CD4-positive, alpha-beta memory T cell (primary cell): ENCODE measurements around the gene CACNA2D4. TPM values are rescaled to one million over a fixed set of nuclear protein-coding genes. Genes with fewer than 3 reads are reported as not detected.
A peak's percentile ranks its signal among the peaks of the same experiment; 100 is the strongest.

ENCODE experiments used
- CTCF ChIA-PET: fragments of 350-600 bp; sonication (Branson Sonifier 250); formaldehyde crosslinking; loops from one replicate; lab custom pipeline; 2021; ENCODE audit warnings: inconsistent platforms; ENCODE audit not compliant: partially characterized antibody; lab: Charles Lee
- POLR2A ChIA-PET: fragments of 350-600 bp; sonication (Branson Sonifier 250); formaldehyde crosslinking; loops from one replicate; lab custom pipeline; 2021; ENCODE audit not compliant: partially characterized antibody; lab: Charles Lee
- DNase-seq, 5 donors: peaks; one replicate each; pipeline versions ENCODE4 v3.0.0 to v3.0.0-alpha.2; 2020 to 2022; ENCODE audit warnings: mixed read lengths in 1 of 5
- H3K27ac ChIP-seq: one replicate; pipeline ENCODE4 v1.7.0; 2013; ENCODE audit warnings: low read depth, low read length
- H3K27me3 ChIP-seq: 2 replicates; pipeline ENCODE4 v1.7.0; 2013; ENCODE audit warnings: mild to moderate bottlenecking, low read length, moderate library complexity; ENCODE audit not compliant: insufficient read depth
- H3K36me3 ChIP-seq: 2 replicates; pipeline ENCODE4 v1.7.0; 2013; ENCODE audit warnings: mild to moderate bottlenecking, low read length, moderate library complexity; ENCODE audit not compliant: insufficient read depth
- H3K4me1 ChIP-seq: 2 replicates; pipeline ENCODE4 v1.7.0; 2013; ENCODE audit warnings: mild to moderate bottlenecking, low read length, moderate library complexity; ENCODE audit not compliant: insufficient read depth
- H3K4me3 ChIP-seq, 2 donors: one replicate each; pipeline ENCODE4 v1.7.0; 2013; ENCODE audit warnings: low read length in 2 of 2, mild to moderate bottlenecking in 1 of 2
- H3K9me3 ChIP-seq, 2 donors: one replicate each; pipeline ENCODE4 v1.7.0; 2013; ENCODE audit warnings: low read length in 2 of 2, control low read depth in 1 of 2; ENCODE audit not compliant: control insufficient read depth in 1 of 2
- H3K27ac Mint-ChIP-seq, 7 donors: one replicate each; pipeline ENCODE4 v1.8.0; 2020 to 2021; ENCODE audit warnings: mixed read lengths in 7 of 7, mild to moderate bottlenecking in 6 of 7, inconsistent platforms in 3 of 7, moderate library complexity in 3 of 7
- H3K27me3 Mint-ChIP-seq, 2 donors: one replicate each; pipeline ENCODE4 v1.8.0; 2020 to 2021; ENCODE audit warnings: mixed read lengths in 2 of 2
- H3K36me3 Mint-ChIP-seq, 2 donors: one replicate each; pipeline ENCODE4 v1.8.0; 2020 to 2021; ENCODE audit warnings: mixed read lengths in 2 of 2, inconsistent platforms in 1 of 2, mild to moderate bottlenecking in 1 of 2
- H3K4me1 Mint-ChIP-seq, 4 donors: one replicate each; pipeline ENCODE4 v1.8.0; 2020 to 2021; ENCODE audit warnings: mixed read lengths in 4 of 4, mild to moderate bottlenecking in 1 of 4
- H3K4me3 Mint-ChIP-seq, 8 donors: one replicate each; pipeline ENCODE4 v1.8.0; 2020 to 2021; ENCODE audit warnings: mixed read lengths in 8 of 8, mild to moderate bottlenecking in 7 of 8, moderate library complexity in 6 of 8, inconsistent platforms in 3 of 8
- H3K9me3 Mint-ChIP-seq, 8 donors: one replicate each; pipeline ENCODE4 v1.8.0; 2020 to 2021; ENCODE audit warnings: mixed read lengths in 8 of 8, mild to moderate bottlenecking in 5 of 8, inconsistent platforms in 3 of 8, moderate library complexity in 1 of 8
- intact Hi-C: fragments of 100-400 bp; cut with micrococcal nuclease; formaldehyde crosslinking; loops from one replicate; pipeline ENCODE4 v1.15.1; 2023
- polyA plus RNA-seq, 2 donors: library from polyadenylated mRNA; unstranded; fragments of 300-500 nt; fragmentation: Illumina TruSeq; gene quantifications; one replicate each; pipeline ENCODE4 v1.2.3, GENCODE V29; 2021
- total RNA-seq, 2 experiments: library from RNA; stranded (reverse); gene quantifications; one replicate each; pipeline ENCODE4 v1.2.3, GENCODE V29; 2021

The CACNA2D4 gene
- total and polyA plus RNA-seq, 4 experiments from 2014 or later: 12.4 to 19.2 (median 14.6) TPM

DNA sequence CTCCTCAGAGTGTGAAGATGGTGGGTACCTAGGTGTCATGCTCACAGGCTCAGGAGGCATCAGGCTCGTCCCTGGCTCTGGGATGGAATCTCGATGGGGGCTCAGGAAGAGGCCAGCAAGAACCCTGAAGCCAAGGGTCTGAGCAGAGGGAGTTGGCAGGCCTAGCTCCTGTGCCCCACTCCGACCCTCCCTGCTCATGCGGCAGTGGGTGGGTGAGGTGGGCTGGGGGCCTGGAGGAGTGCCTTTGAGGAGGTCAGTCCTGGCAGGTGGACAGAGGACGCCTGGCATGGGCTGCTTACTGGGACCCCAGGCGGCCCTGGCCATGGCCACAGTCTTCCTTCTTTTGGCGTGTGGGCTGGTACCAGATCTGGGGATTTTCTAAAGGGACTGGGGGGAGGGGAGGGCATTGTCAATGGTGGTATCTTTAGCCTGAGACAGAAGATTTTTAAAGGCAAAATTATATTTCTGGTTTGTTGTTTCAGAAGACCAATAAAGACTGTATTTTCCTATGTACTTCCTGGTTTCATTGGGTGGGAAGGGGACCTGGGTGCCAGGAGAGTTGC lies 82.1 kb downstream of the CACNA2D4 start:
- Histone ChIP-seq H3K4me3 (no peak overlapping the region), H3K36me3 (no peaks in the 10 kb centered on the region), H3K9me3 (no peaks in the 10 kb centered on the region), H3K27me3 (no peaks in the 10 kb centered on the region), H3K27ac (no peak overlapping the region), H3K4me1 (no peaks in the 10 kb centered on the region)
- Mint-ChIP-seq H3K9me3 (peaks cover 0 to 3% (median 0%) of the 10 kb centered on the region in 8 donors), H3K4me3 (no peak overlapping the region), H3K27ac (no peak overlapping the region), H3K36me3 (no peaks in the 10 kb centered on the region), H3K4me1 (no peaks in the 10 kb centered on the region), H3K27me3 (peaks cover 12 to 23% of the 10 kb centered on the region in 2 donors)
- POLR2A ChIA-PET: no interaction called here
- CTCF ChIA-PET: no interaction called here
- intact Hi-C loops: no loop called here
- DNase-seq: no peak

DNA sequence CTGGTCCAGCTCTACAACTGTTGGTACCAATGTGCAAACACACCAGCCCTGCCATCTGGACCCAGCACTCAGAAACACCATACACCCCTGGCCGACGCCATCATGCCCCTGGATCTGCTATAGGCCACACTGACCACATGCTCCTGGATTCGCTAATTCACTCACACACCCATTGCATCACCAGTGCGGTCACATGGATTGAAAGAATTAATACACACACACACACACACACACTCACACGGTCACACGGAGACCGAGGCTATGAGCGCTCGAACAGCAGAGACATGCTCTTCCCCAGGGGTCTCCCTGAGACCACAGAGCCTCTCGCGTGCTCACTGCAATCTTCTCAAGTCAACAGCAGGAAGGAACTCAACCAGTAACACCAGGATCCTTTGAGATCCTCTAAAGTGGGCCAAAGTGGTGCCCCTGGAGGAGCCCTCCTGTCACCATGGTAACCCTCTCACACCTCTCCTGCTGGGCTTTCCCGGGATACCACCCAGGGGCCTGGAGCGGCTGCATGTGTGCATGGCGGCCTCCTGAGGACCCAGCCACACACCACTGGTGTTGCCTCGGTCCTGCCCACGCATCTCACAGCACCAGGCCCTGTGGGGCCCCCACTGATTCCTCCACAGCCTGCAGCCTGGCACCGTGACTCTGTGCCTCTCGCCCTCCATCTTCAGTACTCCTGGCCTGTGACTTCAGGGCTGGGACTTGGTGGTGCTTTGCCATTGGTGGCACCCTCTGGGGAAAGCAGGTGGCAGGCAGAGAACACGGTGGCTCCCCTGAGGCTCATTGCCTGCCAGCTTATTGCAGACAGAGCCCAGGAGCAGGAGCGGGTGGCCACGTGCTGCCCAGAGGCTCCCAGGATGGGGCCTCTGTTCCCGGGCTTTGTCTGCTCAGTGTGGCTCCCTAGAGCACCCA lies 83.0 kb downstream of the CACNA2D4 start:
- Histone ChIP-seq H3K4me1 (no peaks in the 10 kb centered on the region), H3K27me3 (no peaks in the 10 kb centered on the region), H3K9me3 (no peaks in the 10 kb centered on the region), H3K36me3 (no peaks in the 10 kb centered on the region), H3K4me3 (no peak overlapping the region), H3K27ac (no peak overlapping the region)
- ChIA-PET CTCF (no interaction called here), POLR2A (no interaction called here)
- Mint-ChIP-seq H3K27ac (no peak overlapping the region), H3K4me1 (peaks cover 0 to 5% (median 0%) of the 10 kb centered on the region in 4 donors), H3K27me3 (peaks cover 20 to 25% of the 10 kb centered on the region in 2 donors), H3K4me3 (no peak overlapping the region), H3K36me3 (no peaks in the 10 kb centered on the region), H3K9me3 (peaks cover 0 to 3% (median 0%) of the 10 kb centered on the region in 8 donors)
- intact Hi-C loops: no loop called here
- DNase-seq: no peak

DNA sequence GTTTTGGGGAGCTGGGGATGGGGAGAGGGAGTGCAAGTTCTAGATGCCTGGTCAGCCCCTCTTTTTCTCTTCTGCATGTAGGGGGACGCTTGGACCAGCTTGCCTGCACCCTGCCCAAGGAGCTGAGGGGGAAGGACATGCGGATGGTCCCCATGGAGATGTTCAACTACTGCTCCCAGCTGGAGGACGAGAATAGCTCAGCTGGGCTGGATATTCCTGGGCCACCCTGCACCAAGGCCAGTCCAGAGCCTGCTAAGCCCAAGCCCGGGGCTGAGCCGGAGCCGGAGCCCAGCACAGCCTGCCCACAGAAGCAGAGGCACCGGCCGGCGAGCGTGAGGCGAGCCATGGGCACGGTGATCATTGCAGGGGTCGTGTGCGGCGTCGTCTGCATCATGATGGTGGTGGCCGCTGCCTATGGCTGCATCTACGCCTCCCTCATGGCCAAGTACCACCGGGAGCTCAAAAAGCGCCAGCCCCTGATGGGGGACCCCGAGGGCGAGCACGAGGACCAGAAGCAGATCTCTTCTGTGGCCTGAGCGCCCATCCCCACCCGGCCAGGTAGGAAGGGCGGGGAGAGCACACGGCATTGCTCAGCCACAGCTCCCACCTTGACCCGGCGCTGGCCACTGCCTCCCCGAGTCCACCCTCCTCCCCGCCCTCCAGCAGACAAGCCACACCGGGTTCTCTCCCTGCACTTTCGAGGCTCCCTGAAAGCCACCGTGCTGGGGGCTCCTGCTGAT lies 84.1 kb downstream of the CACNA2D4 start:
- Mint-ChIP-seq H3K4me3 (no peak overlapping the region), H3K36me3 (no peaks in the 10 kb centered on the region), H3K9me3 (peaks cover 0 to 3% (median 0%) of the 10 kb centered on the region in 8 donors), H3K27ac (no peak overlapping the region), H3K4me1 (peaks cover 0 to 5% (median 0%) of the 10 kb centered on the region in 4 donors), H3K27me3 (peaks cover 24 to 26% of the 10 kb centered on the region in 2 donors)
- intact Hi-C loops: no loop called here
- no peaks in the 10 kb centered on the region for H3K36me3 ChIP-seq
- no peaks in the 10 kb centered on the region for H3K4me1 ChIP-seq
- H3K27me3 ChIP-seq: no peaks in the 10 kb centered on the region
- H3K4me3 ChIP-seq: no peak overlapping the region
- no peak for DNase-seq
- no peak overlapping the region for H3K27ac ChIP-seq
- ChIA-PET CTCF (interaction anchor here (0.9 kb wide), 1 partner anchor 43 kb away, joined by 3 read pairs; no protein-coding TSS in a partner anchor), POLR2A (no interaction called here)
- no peaks in the 10 kb centered on the region for H3K9me3 ChIP-seq

DNA sequence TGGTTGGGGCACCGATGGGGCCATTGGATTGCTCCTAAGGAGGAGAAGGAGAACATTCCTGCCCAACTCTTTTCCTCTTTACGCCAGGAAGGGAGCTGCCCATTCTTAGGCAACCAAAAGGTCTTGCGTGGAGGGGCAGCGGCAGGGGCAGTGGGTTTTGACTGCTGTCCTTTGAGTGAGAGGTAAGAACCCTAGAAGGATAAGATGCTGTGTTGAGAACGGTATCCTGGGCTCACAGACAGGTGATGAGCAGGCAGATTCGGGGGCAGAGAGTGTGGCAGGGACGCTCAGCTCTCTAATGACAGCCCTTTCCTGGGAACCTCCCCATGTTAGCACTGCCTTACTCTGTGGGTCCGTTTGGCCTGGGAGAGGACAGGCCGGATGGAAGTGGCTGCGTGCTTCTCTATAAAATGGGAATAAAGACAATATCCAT lies 84.8 kb downstream of the CACNA2D4 start:
- Histone ChIP-seq H3K36me3 (no peaks in the 10 kb centered on the region), H3K27me3 (no peaks in the 10 kb centered on the region), H3K27ac (no peak overlapping the region), H3K9me3 (no peaks in the 10 kb centered on the region), H3K4me1 (no peaks in the 10 kb centered on the region), H3K4me3 (no peak overlapping the region)
- H3K4me1 Mint-ChIP-seq: peaks cover 0 to 5% (median 0%) of the 10 kb centered on the region in 4 donors
- H3K36me3 Mint-ChIP-seq: no peaks in the 10 kb centered on the region
- ChIA-PET CTCF (interaction anchor here (0.9 kb wide), 1 partner anchor 42 kb away, joined by 3 read pairs; no protein-coding TSS in a partner anchor), POLR2A (no interaction called here)
- H3K9me3 Mint-ChIP-seq: peaks cover 0 to 3% (median 0%) of the 10 kb centered on the region in 8 donors
- peaks cover 24 to 33% of the 10 kb centered on the region in 2 donors for H3K27me3 Mint-ChIP-seq
- H3K27ac Mint-ChIP-seq: peak overlapping the region in 2 of 7 donors; percentile 13 to 54
- DNase-seq: no peak
- no peak overlapping the region for H3K4me3 Mint-ChIP-seq
- intact Hi-C loops: no loop called here

DNA sequence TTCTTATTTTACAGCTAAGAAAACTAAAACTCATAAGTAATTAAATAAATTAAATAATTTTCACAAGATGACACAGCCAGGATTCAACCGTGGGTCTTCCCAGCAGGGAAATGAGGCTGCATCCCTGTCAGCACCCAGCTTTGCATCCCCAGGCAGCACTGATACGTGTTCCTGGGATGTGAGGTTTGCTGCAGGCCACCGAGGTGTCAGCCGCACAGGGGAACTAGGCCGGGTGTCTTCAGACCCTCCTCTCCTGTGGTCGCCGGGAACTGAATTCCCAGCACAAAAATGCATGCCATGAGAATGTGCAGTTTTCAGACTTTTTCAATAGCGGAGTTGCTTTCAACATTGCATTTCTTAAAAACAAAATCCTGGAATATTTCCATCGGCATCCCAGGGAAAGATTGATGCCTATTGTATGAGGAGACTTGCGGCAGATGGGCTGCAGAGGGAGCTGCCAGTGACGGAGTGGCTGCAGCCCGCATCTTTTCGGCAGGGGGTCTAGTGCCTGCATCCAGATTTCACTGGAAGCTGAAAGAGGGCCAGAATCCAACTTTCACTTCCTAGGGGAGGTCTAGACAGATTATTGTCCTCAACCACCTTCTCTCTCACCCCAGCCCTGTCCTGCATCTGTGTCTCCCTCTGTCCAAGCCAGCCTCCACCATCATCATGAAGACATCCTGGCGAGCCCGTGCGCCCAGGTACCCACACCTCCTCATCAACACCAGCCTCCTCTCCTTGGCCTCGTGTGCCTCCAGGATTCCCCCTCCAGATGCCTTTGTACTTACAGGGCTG lies 85.5 kb downstream of the CACNA2D4 start:
- H3K27me3 ChIP-seq: no peaks in the 10 kb centered on the region
- H3K4me3 Mint-ChIP-seq: no peak overlapping the region
- peaks cover 0 to 3% (median 0%) of the 10 kb centered on the region in 8 donors for H3K9me3 Mint-ChIP-seq
- no peaks in the 10 kb centered on the region for H3K4me1 ChIP-seq
- no peaks in the 10 kb centered on the region for H3K36me3 Mint-ChIP-seq
- ChIA-PET POLR2A (no interaction called here), CTCF (interaction anchor here (0.9 kb wide), 1 partner anchor 42 kb away, joined by 3 read pairs; no protein-coding TSS in a partner anchor)
- H3K4me3 ChIP-seq: no peak overlapping the region
- no peaks in the 10 kb centered on the region for H3K36me3 ChIP-seq
- no peak overlapping the region for H3K27ac ChIP-seq
- peak overlapping the region in 2 of 7 donors; percentile 13 to 54 for H3K27ac Mint-ChIP-seq
- DNase-seq: no peak
- peaks cover 0 to 5% (median 0%) of the 10 kb centered on the region in 4 donors for H3K4me1 Mint-ChIP-seq
- H3K27me3 Mint-ChIP-seq: peaks cover 24 to 36% of the 10 kb centered on the region in 2 donors
- intact Hi-C loops: no loop called here
- no peaks in the 10 kb centered on the region for H3K9me3 ChIP-seq

DNA sequence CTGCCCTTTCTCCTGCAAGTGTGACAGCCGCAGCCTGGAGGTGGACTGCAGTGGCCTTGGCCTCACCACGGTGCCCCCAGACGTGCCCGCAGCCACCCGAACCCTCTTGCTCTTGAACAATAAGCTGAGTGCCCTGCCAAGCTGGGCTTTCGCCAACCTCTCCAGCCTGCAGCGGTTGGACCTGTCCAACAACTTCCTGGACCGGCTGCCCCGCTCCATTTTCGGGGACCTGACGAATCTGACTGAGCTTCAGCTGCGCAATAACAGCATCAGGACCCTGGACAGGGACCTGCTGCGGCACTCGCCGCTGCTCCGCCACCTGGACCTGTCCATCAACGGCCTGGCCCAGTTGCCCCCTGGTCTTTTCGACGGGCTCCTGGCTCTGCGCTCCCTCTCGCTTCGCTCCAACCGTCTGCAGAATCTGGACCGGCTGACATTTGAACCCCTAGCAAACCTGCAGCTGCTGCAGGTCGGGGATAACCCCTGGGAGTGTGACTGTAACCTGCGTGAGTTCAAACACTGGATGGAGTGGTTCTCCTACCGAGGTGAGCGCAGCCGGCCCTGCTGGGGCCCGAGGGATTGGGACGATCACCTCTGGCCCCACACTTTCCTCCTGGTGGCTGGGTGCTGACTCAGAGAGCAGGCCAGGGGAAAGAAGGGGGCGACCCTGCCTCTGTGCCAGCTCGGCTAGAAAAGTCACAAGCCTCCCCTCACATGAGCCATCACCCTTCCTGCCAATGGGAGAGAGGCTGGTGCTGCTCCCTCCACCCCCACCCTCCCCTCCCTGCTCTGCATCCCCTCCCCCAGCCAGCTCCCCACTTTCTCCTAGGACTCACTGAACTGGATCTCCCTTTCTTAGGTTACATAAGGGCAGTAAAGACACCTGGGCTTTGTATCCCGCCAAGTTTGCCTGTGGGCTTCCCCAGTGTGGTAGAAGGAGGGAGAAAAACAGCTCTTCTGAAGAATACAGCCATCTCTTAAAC lies 87.2 kb downstream of the CACNA2D4 start:
- Mint-ChIP-seq H3K27me3 (peaks cover 24 to 36% of the 10 kb centered on the region in 2 donors), H3K4me3 (no peak overlapping the region), H3K9me3 (peaks cover 0 to 3% (median 0%) of the 10 kb centered on the region in 8 donors), H3K4me1 (peaks cover 0 to 5% (median 0%) of the 10 kb centered on the region in 4 donors), H3K36me3 (no peaks in the 10 kb centered on the region), H3K27ac (no peak overlapping the region)
- H3K36me3 ChIP-seq: no peaks in the 10 kb centered on the region
- H3K9me3 ChIP-seq: no peaks in the 10 kb centered on the region
- H3K4me3 ChIP-seq: no peak overlapping the region
- intact Hi-C loops: no loop called here
- no peaks in the 10 kb centered on the region for H3K27me3 ChIP-seq
- H3K4me1 ChIP-seq: no peaks in the 10 kb centered on the region
- ChIA-PET POLR2A (no interaction called here), CTCF (interaction anchor here (1.2 kb wide), 1 partner anchor 33 kb away, joined by 4 read pairs; no protein-coding TSS in a partner anchor)
- H3K27ac ChIP-seq: no peak overlapping the region
- DNase-seq: peak in 1 of 5 donors; percentile 16
